ENCODE data around the gene NEMP1.

Gene NEMP1

GRCh38 chr12:57092876-57093414 is 14.4 kb upstream of the NEMP1 start:
- no peaks in the 10 kb centered on the region for H3K27me3 ChIP-seq (replicated peaks; ENCODE audit: control insufficient read depth, insufficient read depth, low read length)
- no peak for DNase-seq (ENCODE audit: extremely low read depth, insufficient read length)
- peak overlapping the region; percentile 44 for H3K4me3 ChIP-seq (replicated peaks; ENCODE audit: low read depth, low read length)
- TF ChIP-seq CTCF (IDR thresholded peaks at IDR 0.05; ENCODE audit: insufficient read depth, low read length, poor library complexity, severe bottlenecking) = no peak
- H3K36me3 ChIP-seq (ENCODE audit: control insufficient read depth, insufficient read depth, low read length) = peaks cover 21% of the 10 kb centered on the region

- no peaks in the 10 kb centered on the region for H3K27me3 ChIP-seq (replicated peaks; ENCODE audit: control insufficient read depth, insufficient read depth, low read length)
- DNase-seq (ENCODE audit: extremely low read depth, insufficient read length) = no peak
- H3K4me3 ChIP-seq (replicated peaks; ENCODE audit: low read depth, low read length) = no peak overlapping the region
- TF ChIP-seq CTCF (IDR thresholded peaks at IDR 0.05; ENCODE audit: insufficient read depth, low read length, poor library complexity, severe bottlenecking) = no peak
- peaks cover 21% of the 10 kb centered on the region for H3K36me3 ChIP-seq (ENCODE audit: control insufficient read depth, insufficient read depth, low read length)
These were observed 13.9 kb upstream of the NEMP1 start for GRCh38 chr12:57092529-57092862.

GRCh38 chr12:57091638-57092528 is 13.3 kb upstream of the NEMP1 start:
- Histone ChIP-seq H3K36me3 (ENCODE audit: control insufficient read depth, insufficient read depth, low read length) (peaks cover 19% of the 10 kb centered on the region), H3K4me3 (replicated peaks; ENCODE audit: low read depth, low read length) (no peak overlapping the region), H3K27me3 (replicated peaks; ENCODE audit: control insufficient read depth, insufficient read depth, low read length) (no peaks in the 10 kb centered on the region)
- no peak for TF ChIP-seq CTCF (IDR thresholded peaks at IDR 0.05; ENCODE audit: insufficient read depth, low read length, poor library complexity, severe bottlenecking)
- no peak for DNase-seq (ENCODE audit: extremely low read depth, insufficient read length)

- no peaks in the 10 kb centered on the region for H3K27me3 ChIP-seq (replicated peaks; ENCODE audit: control insufficient read depth, insufficient read depth, low read length)
- no peak overlapping the region; the same call in 1 of the 2 replicates for H3K4me3 ChIP-seq (replicated peaks; ENCODE audit: low read depth, low read length)
- peaks cover 11% of the 10 kb centered on the region for H3K36me3 ChIP-seq (ENCODE audit: control insufficient read depth, insufficient read depth, low read length)
- TF ChIP-seq CTCF (IDR thresholded peaks at IDR 0.05; ENCODE audit: insufficient read depth, low read length, poor library complexity, severe bottlenecking) = no peak
- no peak for DNase-seq (ENCODE audit: extremely low read depth, insufficient read length)
These were observed 12.5 kb upstream of the NEMP1 start for GRCh38 chr12:57090924-57091637.

GRCh38 chr12:57090490-57090889 is 11.9 kb upstream of the NEMP1 start:
- no peak for TF ChIP-seq CTCF (IDR thresholded peaks at IDR 0.05; ENCODE audit: insufficient read depth, low read length, poor library complexity, severe bottlenecking)
- DNase-seq (ENCODE audit: extremely low read depth, insufficient read length) = no peak
- Histone ChIP-seq H3K36me3 (ENCODE audit: control insufficient read depth, insufficient read depth, low read length) (peaks cover 9% of the 10 kb centered on the region), H3K27me3 (replicated peaks; ENCODE audit: control insufficient read depth, insufficient read depth, low read length) (no peaks in the 10 kb centered on the region), H3K4me3 (replicated peaks; ENCODE audit: low read depth, low read length) (peak overlapping the region; percentile 89)
